ENCODE data around the gene TWF2.

Gene TWF2

GRCh38 chr3:52183786-52184445 is 55.0 kb downstream of the TWF2 start:
- no peak for DNase-seq (ENCODE audit: low read depth in 1 of 2, low spot score in 1 of 2)

DNA sequence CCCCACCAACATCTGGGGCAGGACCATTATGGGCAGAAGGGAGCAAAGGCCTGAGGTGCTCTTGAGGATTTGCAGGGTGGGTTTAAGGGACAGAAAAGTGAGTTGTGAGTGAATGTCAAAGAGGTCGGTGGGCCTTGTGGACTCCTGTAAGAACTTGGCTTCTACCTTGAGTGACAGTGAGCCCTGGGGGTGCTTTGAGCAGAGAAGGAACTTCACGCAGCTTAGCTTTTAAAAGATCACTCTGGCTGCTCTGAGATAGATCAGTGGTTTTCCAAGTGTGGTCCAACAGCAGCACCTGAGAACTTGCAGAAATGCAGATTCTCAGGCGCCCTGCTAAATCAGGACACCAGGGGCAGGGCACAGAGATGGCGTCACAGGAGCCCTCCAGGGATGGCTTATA is 56.3 kb downstream of the TWF2 start:
- no peak for DNase-seq (ENCODE audit: low read depth in 1 of 2, low spot score in 1 of 2)

- no peak for DNase-seq (ENCODE audit: low read depth in 1 of 2, low spot score in 1 of 2)
Measured at GRCh38 chr3:52182196-52182595, 56.8 kb downstream of the TWF2 start.

DNA sequence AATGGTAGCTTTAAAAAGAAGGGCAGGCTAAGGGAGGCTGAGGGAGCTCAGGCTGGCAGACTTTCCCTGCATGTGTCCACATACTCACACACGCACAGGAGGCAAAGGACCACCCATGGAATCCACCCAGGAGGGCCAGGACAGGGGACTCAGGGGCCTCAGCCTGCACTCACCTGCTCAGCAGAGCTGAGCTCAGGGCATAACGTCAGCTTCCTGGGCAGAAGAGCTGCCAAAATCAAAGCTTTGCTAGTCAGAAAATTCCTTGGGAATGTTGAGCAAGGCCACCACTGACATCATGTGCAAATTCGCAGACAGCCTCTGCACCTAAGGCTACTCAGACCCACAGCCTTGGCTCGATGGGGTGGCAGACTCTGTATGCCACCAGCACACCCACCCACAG is 57.4 kb downstream of the TWF2 start:
- DNase-seq (ENCODE audit: low read depth in 1 of 2, low spot score in 1 of 2) = no peak

Data from stimulated activated CD4-positive, alpha-beta T cell treated with anti-CD3 and anti-CD28 coated beads, Interleukin-15, amount 100 ng/mL, for 1 hour (primary cell).